NOMO-1 (cell line): ENCODE data around the gene POM121.
"Not testable (repeated sequence)": the region's sequence is repeated elsewhere in the genome, so short reads cannot be mapped to it uniquely, and the experiment has no call there.

Experiments used
- DNase-seq, 2 experiments: peaks; one replicate each; lab custom pipeline; 2025; ENCODE audit not compliant: unreplicated experiment in 2 of 2; lab: John Stamatoyannopoulos, UW

The POM121 gene

DNA sequence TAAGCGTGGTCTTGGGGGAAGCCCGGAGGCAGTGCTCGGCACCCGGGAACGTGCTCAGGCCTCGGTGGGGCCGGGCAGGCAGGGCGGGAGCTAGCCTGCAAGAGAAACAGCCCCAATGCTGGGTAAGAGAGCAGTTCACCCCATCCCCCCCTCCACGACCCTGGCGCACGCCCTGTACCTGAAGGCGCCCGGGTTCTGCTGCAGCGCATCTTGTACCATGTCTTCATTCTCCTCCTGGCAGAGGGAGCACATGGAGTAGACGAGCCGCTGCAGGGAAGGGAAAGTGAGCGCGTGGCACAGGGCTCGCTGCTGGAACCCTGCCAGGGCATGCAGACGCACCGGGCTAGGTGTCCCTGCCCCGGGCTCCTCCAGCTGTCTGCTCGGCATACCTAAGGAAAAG, 23.8 kb downstream of the POM121 start:
- not testable (repeated sequence) for DNase-seq

DNA sequence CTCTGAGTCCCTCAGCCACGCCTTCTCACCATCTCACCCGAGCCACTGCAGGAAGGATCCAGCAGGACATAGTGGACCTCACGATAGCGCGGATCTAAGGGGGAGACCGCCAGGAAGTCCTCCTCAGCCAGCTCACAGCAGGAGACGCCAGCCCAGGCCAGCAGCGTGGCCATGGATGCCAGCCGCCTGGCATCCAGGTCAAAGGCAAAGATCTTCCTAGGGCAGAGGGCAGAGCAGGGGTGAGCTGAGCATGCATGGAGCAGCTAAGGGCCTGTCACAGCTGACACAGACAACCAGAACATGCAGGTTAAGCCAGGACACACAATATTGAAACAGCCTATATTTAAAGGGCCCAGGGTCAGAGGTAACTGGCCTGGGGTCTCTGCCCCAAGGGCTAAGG, 24.4 kb downstream of the POM121 start:
- DNase-seq = not testable (repeated sequence)

DNA sequence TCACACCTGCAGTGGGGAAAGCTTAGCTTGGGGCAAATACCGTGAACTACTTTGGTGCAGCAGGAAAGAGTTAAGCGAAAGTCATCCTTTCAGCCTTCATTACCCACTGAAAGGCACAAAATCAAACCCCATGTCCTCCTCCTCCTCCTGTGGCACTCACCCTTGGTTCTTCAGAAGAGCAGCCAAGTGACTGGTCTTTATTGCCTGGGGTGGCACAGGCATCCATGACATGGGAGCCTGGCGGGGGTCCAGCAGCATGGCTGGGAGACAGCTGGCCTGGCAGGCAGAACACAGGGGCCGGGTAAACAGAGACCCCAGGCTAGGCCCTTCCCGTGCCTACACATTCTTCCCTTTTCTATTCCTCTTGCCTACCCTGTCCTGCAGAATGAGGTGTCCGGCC, 24.8 kb downstream of the POM121 start:
- not testable (repeated sequence) for DNase-seq

DNA sequence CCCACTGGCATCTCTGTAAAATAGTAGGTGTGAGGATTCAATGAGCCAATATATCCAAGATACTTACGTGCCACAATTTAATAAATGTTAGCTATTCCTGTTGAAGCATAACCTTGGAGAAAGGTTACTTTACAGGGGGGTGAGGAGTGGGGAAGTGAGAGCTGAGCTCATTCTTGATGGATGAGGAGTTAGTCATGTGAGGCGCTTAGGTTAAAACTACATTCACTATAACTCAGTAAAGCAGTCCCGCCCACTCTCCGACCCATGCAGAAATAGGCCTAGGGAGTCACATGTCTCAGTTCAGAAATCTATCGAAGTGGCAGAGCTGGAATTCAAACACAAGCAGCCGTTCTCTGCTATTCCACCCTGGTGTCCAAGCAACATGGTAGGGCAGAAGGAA, 25.5 kb downstream of the POM121 start:
- DNase-seq = not testable (repeated sequence)

DNA sequence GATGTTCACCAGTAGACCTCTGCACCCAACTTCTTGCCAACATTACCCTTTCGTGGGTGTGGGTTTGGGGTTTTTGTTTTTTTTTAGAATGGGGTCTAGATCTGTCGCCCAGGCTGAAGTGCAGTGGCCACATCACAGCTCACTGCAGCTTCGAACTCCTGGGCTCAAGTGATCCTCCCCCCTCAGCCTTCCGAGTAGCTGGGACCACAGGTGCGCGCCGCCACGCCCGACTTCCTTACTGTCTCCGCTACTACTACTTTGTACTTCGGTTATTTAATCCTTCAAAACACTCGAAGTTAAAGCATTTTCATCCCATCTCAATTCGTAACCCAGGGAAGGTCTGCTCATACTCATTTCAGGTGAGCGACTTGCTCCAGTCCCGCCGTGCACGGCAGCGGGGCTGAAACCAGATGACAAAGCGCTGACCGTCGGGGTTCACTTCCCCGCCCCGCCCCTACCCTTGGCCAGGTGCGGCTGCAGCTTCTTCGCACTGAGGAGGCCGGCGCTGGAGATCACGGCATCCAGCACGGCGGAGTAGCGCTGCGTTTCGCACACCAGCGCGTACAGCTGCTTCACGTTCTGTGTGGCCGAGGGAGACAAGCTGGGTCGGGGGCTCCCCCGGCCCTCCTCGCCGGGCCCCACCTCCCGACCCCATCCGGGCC, 29.1 kb downstream of the POM121 start:
- DNase-seq = not testable (repeated sequence)

DNA sequence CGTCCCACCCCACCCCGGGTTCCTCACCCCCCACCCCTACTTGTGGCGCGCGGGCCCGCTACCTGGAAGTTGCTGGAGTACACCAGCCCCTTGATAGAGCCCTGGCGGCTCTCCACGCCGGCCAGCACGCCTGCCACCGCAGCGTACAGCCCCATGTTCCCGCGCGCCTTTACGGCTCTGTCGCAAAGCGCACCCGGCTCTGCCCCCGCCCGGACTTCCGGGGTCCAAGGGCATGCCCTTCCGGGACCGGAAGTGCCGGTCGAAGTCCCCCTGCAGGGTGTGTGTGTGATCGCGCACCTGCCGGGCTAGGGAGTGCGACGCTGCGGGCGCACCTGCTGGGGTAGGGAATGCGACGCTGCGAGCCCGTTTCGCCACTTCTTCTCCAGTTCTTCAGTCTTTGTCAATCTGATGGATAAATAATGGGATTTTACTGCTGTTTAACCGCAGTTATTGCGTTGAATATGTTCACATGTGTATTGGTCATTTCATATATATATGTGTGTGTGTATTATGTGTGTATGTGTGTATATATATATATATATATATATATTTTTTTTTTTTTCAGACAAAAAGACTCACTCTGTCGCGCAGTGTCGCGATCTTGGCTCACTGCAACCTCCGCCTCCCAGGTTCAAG, 29.8 kb downstream of the POM121 start:
- not testable (repeated sequence) for DNase-seq

DNA sequence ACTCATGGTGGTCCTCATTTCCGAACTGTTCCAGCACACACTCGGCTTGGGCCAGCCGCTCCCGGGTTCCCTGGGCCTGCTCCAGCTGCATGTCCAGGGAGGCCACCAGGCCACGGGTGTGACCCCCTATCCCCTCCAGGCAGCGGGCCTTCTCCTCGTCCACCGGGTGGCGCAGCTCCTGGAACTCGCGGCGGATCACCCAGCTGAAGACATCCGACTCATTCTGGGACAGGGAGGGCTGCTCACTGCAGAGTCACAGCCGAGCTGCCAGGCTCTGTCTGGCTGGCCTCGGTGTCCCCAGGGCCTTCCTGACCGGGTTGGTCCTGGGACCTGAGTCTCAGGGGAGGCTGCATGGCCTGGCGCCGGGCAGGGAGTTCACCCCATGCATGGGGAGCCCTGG, 35.1 kb downstream of the POM121 start:
- DNase-seq = not testable (repeated sequence)

DNA sequence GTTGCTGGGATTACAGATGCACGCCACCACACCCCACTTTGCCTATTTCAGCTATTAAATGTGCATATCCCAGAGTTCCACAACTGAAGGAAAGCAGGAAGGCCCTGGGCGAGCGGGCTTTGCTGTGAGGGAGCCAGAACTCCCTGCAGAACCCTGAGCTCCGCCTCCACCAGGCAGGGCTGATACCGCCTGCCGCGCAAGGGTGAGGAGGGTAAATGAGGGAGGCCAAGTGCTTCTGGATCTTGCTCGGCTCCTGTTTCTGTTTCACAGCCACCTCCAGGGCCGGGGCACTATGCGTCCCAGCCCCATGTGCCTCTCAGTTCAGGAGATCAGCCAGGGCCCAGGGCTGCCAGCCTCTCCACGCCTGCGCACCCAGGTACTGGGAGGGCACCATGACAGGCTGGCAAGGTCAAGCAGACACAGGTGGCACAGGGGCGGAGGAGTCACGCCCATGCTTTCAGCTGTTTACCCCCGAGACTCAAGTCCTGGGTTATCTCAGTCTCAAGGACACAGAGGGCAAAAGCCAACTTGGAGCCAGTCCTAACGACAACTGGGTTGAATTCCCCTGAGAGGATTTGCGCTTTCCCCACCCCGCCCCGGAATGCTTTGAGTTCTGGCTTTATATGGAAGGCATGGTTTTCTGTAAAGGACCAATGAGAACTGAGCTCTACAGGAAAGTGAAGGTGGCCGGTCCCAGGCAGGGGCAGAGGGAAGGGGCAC, 35.9 kb downstream of the POM121 start:
- DNase-seq = not testable (repeated sequence)

DNA sequence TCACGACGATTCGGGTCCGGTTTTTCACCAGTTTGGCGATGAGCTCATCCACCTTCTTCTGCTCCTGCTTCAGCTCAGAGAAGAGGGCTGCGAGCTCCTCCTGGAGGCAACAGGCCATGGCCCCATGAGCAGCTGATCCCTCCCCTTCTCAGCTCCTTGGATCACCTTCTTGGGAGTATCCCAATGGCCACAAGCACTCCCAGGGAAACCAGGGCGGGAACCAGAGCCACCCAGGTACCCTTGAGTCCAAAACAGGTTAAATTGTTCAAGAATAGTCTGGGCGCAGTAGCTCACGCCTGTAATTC, 36.4 kb downstream of the POM121 start:
- DNase-seq = not testable (repeated sequence)

DNA sequence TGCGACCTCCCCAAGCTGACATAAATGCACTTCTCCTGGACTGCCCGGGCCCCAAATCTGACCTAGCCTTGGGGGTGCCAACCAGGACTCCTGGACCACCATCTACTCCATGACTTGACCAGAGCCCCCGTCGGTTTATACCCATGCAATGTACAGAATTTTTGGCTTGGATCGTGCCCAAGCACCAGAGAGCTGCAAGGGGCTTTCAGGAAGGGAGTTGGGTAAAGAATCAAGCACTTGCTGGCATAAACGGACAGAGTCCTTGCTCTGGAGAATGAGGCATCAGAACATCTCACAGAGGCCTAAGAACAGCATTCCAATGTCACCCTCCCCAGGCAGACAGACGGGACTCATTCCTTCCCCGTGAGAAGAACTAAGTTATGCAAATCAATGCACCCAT, 38.2 kb downstream of the POM121 start:
- not testable (repeated sequence) for DNase-seq

DNA sequence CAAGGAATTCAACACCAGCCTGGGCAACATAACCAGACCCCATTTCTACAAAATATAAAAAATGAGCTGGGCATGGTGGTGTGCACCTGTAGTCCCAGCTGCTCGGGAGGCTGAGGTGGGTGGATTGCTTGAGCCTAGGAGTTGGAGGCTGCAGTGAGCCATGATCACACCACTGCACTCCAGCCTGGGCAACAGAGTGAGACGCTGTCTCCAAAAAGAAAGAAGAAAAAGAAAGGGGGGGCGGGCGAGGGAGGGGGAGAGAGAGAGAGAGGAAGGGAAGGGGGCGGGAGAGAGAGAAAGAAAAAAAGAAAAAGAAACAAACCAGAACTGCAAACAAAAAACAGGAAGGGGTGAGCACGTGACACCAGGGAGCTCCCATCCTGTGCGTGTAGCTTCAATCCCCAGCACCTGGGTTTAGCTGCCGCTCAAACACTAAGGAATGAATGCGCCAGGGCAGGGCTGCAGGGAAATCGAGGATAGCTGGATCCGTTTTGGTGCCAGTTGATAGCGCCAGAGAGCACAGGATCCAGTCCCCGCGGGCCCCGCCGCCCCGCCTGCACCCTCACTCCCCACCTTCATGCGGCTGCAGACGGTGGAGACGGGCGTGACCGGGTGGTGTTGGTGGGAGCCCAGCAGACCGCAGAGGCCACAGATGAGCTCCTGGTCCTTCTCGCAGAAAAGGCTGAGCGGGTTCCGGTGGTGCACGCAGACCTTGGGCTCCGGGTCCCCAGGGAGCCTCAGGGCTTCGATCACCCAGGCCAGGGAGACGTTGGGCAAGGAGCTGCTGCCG, 40.5 kb downstream of the POM121 start:
- DNase-seq = not testable (repeated sequence)

DNA sequence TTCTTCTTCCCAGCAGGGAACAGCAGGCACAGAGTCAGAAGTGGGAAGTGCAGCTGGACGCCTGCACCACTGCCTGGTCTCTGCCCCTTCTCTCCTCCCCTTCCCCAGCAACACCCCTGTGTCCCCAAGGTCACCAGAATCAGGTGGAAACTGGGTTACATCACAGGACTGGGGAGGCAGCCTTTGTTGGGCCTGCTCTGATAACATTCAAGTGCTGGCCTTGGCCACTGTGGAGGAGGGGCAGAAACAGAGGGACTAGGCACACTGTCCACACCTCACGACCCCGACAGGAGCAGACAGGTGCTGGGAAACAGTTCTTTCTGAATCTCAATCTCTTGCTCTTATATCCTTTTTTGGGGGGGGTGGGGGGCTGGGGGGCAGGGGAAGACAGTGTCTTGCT, 42.0 kb downstream of the POM121 start:
- not testable (repeated sequence) for DNase-seq

DNA sequence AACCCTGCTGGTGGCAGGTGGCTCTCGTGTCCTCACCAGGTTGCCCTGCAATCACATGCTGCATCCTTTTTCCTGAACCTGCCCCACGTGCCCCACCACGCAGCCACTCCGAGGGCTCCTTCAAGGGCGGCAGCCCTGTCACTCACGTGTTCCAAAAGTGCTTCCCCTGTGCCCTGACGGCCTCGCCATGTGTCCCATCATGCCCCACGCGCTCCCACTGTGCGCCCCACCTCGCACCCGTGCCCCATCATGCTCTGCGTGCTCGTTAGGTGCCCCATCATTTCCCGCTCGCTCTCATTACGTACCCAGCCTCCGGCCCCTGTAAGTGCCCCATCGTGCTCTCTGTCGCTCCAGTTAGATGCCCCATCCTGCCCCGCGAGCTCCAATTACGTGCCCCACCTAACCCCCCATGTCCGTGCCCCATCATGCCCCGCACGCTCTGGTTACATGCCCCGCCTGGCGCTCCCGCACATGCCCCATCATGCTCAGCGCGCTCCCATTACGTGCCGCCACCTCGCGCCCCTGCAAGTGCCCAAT, 44.2 kb downstream of the POM121 start, which contains the start of gene TRIM74:
Gene TRIM74, minus strand, starts transcription at position 487 of the 537 bp plus-strand sequence. CDS start 3,309 bp downstream, outside the sequence.
- DNase-seq = not testable (repeated sequence)

DNA sequence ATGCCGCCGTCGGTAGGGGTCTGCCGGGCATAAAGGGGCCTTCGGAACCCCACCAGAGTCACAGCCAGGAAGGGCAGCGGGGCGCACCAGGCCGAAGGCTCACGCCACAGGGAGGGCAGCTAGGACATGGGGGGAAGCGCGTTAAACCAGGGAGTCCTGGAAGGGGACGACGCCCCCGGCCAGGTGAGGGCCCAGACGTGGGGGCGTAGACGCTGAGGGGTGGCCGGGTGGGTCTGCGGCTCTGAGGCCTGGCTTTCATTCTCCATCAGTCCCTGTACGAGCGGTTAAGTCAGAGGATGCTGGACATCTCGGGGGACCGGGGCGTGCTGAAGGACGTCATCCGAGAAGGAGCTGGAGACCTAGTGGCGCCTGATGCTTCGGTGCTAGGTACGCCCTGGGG, 44.8 kb downstream of the POM121 start:
- DNase-seq = not testable (repeated sequence)

DNA sequence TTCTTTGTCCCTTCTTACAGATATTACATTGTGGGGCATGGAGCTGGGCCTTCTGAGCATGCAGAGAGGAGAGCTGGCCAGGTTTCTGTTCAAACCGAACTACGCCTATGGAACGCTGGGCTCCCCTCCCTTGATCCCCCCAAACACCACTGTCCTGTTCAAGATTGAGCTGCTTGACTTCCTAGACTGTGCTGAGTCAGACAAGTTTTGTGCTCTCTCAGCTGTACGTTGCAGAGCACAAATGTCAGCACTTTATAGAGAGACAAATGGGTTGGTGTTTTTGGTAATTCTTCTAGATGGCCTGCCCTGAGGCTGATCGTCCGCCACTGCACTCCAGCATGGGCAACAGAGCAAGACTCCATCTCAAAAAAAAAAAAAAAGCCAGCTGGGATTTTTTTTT, 46.6 kb downstream of the POM121 start:
- not testable (repeated sequence) for DNase-seq

DNA sequence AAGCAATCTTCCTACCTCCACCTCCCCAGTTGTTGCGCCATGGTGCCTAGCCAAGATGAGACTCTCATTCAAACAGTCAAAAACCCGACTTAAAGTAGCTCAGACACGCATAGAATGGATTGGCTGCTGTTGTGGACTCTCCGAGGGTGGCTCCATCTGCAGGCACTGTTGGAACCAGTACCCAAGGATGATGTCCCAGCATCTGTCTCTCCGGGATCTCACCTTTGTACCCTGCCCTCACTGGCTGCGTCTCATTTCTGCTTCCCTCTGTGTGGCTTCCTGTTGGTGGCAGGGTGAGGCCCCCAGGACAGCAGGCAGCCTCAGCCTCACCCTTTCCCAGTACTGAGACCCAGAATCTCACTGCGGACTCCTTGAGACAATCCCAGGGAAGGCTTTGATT, 49.9 kb downstream of the POM121 start:
- not testable (repeated sequence) for DNase-seq

DNA sequence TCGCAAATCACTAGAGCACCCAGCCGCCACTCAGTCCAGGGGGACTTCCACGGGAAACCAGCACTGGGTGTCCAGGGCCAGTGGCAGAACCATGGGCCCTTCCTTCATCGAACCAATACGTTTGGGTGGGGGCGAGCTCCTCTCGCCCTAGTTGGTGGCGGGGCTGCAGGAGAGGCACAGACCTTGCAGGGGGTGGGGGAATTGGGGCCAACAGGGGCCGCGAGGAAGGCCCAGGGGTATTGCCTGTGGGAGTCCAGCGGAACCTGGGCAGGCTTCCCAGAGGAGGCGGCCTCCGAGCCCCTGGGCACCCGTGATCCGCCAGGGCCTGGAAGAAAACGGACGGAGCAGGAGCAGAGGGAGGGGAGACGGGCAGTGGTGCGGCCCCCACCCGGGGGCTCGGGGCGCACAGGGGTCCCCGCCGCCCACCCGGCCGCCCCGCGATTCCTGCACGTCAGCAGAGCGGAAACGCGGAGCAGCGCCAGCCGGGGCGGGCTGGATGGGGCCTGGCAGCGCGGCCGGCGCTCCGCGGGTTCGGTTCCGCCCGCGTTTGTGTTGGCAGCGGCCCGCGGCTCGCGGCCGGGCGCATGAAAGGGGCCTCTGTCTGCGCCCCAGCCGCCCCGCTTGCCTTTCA, 50.9 kb downstream of the POM121 start:
- DNase-seq = not testable (repeated sequence)

DNA sequence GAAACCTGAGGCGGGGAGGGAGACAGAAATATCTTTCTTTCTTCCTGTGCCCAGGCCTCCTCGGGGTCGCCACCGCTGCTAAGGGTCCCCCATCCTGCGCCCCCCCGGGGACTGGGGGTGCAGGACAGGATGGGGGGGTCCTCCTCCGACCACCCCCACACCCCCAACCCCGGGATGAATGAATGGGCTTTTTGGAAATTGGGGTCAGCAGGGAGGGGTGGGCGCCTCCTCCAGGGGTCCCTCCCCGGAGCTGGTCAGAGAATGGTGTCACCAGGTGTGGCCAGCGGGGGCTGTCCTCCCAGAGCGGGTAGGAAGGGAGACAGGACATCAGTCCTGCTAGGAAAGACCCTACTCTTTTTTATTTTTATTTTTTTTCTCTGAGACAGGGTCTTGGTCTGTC, 51.5 kb downstream of the POM121 start:
- DNase-seq = not testable (repeated sequence)

DNA sequence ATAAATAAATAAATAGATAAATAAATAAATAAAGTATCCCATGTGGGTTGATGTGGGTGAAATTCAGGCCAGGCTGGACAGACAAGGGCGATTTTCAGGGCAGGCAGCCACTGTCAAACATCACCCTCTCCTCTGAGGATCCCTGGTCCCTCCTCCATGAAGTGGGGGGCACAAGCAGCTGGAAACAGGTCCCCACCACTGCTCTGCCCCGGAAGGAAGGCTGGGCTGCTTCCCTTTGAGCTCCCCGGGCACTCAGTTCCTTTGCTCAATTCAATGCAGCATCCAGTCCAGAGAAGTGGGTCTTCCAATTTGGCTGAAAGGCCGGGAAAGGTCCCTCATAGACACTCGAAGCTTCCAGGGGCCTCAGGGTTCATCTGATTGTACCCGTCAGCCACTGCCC, 55.5 kb downstream of the POM121 start:
- DNase-seq = not testable (repeated sequence)

DNA sequence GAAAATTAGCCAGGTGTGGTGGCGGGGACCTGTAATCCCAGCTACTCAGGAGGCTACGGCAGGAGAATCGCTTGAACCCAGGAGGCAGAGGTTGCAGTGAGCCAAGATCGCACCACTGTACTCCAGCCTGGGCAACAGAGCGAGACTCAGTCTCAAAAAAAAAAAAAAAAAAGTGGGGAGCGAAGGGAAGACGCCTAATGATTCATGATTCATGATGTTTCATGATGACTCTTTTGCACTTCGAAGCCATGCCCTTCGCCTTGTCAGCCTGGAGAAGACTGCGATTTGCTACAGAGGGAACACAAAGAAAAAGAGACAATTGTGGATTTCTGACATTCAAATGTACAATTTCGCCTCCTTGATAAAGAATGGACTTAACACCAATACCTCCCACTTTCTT, 57.2 kb downstream of the POM121 start:
- DNase-seq = not testable (repeated sequence)
